Choroid plexus epithelial cell (primary cell): ENCODE data around the gene PRG2.

Source experiments
- DNase-seq: peaks from one replicate; pipeline ENCODE4 v3.0.0-alpha.2; 2010; ENCODE audit warnings: low read depth
- H3K4me3 ChIP-seq: 2 replicates; pipeline ENCODE4 v1.5.1; 2011; ENCODE audit warnings: low read depth, mild to moderate bottlenecking, control low read depth, low read length, moderate library complexity
- TF ChIP-seq, protein P1 (sequence below): conservative IDR thresholded peaks from 2 replicates; pipeline ENCODE4 v1.5.1; 2011; ENCODE audit warnings: low read depth, mild to moderate bottlenecking, control low read depth, inconsistent platforms, low read length, moderate library complexity

PRG2 gene

GRCh38 chr11:57425565-57426438 is 35.4 kb upstream of the PRG2 start:
- no peak for DNase-seq
- no peak overlapping the region for H3K4me3 ChIP-seq
- TF ChIP-seq, protein P1, sequence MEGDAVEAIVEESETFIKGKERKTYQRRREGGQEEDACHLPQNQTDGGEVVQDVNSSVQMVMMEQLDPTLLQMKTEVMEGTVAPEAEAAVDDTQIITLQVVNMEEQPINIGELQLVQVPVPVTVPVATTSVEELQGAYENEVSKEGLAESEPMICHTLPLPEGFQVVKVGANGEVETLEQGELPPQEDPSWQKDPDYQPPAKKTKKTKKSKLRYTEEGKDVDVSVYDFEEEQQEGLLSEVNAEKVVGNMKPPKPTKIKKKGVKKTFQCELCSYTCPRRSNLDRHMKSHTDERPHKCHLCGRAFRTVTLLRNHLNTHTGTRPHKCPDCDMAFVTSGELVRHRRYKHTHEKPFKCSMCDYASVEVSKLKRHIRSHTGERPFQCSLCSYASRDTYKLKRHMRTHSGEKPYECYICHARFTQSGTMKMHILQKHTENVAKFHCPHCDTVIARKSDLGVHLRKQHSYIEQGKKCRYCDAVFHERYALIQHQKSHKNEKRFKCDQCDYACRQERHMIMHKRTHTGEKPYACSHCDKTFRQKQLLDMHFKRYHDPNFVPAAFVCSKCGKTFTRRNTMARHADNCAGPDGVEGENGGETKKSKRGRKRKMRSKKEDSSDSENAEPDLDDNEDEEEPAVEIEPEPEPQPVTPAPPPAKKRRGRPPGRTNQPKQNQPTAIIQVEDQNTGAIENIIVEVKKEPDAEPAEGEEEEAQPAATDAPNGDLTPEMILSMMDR, result no peak

- no peak overlapping the region for H3K4me3 ChIP-seq
- DNase-seq, result peak; percentile 97
- TF ChIP-seq, protein P1, result no peak
These were observed 34.5 kb upstream of the PRG2 start for GRCh38 chr11:57424792-57425564.

DNA sequence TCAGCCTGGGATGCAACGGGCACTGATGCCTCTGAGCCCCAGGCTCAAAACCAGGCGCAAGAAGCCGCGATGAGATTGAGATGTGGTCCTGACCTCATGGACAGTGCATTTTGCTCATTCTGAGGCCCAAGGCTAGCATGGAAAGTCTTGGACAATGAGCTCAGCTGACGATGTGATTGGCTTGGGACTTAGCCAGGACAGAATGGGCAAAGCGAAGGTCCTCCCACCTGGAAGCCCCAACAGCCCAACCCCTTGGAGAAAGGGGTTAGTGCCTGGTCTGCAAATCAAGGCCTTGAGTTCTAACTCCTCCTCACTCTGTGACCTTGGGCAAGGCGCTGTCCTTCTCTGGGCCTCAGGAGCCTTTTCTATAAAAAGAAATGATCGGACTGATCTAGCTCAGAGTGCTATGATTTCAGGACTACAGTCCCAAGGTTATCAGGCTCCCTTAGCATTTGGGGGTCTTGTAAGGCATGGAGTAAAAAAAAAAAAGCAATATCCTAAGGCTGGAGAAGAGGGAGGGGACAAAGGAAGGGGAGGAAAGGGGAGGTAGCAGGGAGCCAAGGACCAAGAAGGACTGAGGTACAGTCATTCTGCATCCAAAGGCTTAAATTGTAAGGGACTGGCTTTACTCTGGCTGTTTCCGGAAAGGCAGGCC is 33.8 kb upstream of the PRG2 start:
- DNase-seq, result no peak
- TF ChIP-seq, protein P1, result no peak
- no peak overlapping the region for H3K4me3 ChIP-seq

- H3K4me3 ChIP-seq, result no peak overlapping the region
- no peak for DNase-seq
- TF ChIP-seq, protein P1, result no peak
These were observed 32.2 kb upstream of the PRG2 start for GRCh38 chr11:57422669-57423068.

- no peak overlapping the region for H3K4me3 ChIP-seq
- TF ChIP-seq, protein P1, result no peak
- DNase-seq, result no peak
These were observed 31.4 kb upstream of the PRG2 start for GRCh38 chr11:57421805-57422204.

DNA sequence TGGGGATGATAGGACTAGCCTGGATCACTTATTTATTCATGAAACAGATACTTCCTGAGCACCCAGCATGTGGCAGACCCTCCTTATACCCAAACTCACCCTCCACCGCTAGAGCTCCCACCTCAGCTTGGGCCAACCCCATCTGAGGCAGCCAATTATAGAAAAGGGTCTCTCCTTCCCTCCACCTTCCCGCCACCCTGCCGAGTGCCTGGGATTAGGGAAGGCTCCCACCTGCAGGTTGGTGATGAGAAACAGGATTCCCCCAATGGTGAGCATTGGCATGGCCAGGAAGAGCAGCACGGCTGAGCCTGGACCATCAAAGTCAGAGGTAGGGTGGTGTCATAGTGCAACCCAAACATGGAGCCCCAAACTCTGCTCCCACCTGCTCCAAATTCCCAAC is 30.6 kb upstream of the PRG2 start:
- TF ChIP-seq, protein P1, result no peak
- DNase-seq, result no peak
- no peak overlapping the region for H3K4me3 ChIP-seq
